CD4-positive, alpha-beta memory T cell (primary cell): ENCODE results near the gene PGGT1B. TPM values are rescaled to one million over a fixed set of nuclear protein-coding genes. Genes with fewer than 3 reads are reported as not detected.
"Not testable (repeated sequence)": the region's sequence is repeated elsewhere in the genome, so short reads cannot be mapped to it uniquely, and the experiment has no call there.

Source experiments
- CTCF ChIA-PET: fragments of 350-600 bp; sonication (Branson Sonifier 250); formaldehyde crosslinking; loops from one replicate; lab custom pipeline; 2021; ENCODE audit warnings: inconsistent platforms; ENCODE audit not compliant: partially characterized antibody; lab: Charles Lee
- POLR2A ChIA-PET: fragments of 350-600 bp; sonication (Branson Sonifier 250); formaldehyde crosslinking; loops from one replicate; lab custom pipeline; 2021; ENCODE audit not compliant: partially characterized antibody; lab: Charles Lee
- DNase-seq, 5 donors: peaks; one replicate each; pipeline versions ENCODE4 v3.0.0 to v3.0.0-alpha.2; 2020 to 2022; ENCODE audit warnings: mixed read lengths in 1 of 5
- H3K27ac ChIP-seq: one replicate; pipeline ENCODE4 v1.7.0; 2013; ENCODE audit warnings: low read depth, low read length
- H3K27me3 ChIP-seq: 2 replicates; pipeline ENCODE4 v1.7.0; 2013; ENCODE audit warnings: mild to moderate bottlenecking, low read length, moderate library complexity; ENCODE audit not compliant: insufficient read depth
- H3K36me3 ChIP-seq: 2 replicates; pipeline ENCODE4 v1.7.0; 2013; ENCODE audit warnings: mild to moderate bottlenecking, low read length, moderate library complexity; ENCODE audit not compliant: insufficient read depth
- H3K4me1 ChIP-seq: 2 replicates; pipeline ENCODE4 v1.7.0; 2013; ENCODE audit warnings: mild to moderate bottlenecking, low read length, moderate library complexity; ENCODE audit not compliant: insufficient read depth
- H3K4me3 ChIP-seq, 2 donors: one replicate each; pipeline ENCODE4 v1.7.0; 2013; ENCODE audit warnings: low read length in 2 of 2, mild to moderate bottlenecking in 1 of 2
- H3K9me3 ChIP-seq, 2 donors: one replicate each; pipeline ENCODE4 v1.7.0; 2013; ENCODE audit warnings: low read length in 2 of 2, control low read depth in 1 of 2; ENCODE audit not compliant: control insufficient read depth in 1 of 2
- H3K27ac Mint-ChIP-seq, 7 donors: one replicate each; pipeline ENCODE4 v1.8.0; 2020 to 2021; ENCODE audit warnings: mixed read lengths in 7 of 7, mild to moderate bottlenecking in 6 of 7, inconsistent platforms in 3 of 7, moderate library complexity in 3 of 7
- H3K27me3 Mint-ChIP-seq, 2 donors: one replicate each; pipeline ENCODE4 v1.8.0; 2020 to 2021; ENCODE audit warnings: mixed read lengths in 2 of 2
- H3K36me3 Mint-ChIP-seq, 2 donors: one replicate each; pipeline ENCODE4 v1.8.0; 2020 to 2021; ENCODE audit warnings: mixed read lengths in 2 of 2, inconsistent platforms in 1 of 2, mild to moderate bottlenecking in 1 of 2
- H3K4me1 Mint-ChIP-seq, 4 donors: one replicate each; pipeline ENCODE4 v1.8.0; 2020 to 2021; ENCODE audit warnings: mixed read lengths in 4 of 4, mild to moderate bottlenecking in 1 of 4
- H3K4me3 Mint-ChIP-seq, 8 donors: one replicate each; pipeline ENCODE4 v1.8.0; 2020 to 2021; ENCODE audit warnings: mixed read lengths in 8 of 8, mild to moderate bottlenecking in 7 of 8, moderate library complexity in 6 of 8, inconsistent platforms in 3 of 8
- H3K9me3 Mint-ChIP-seq, 8 donors: one replicate each; pipeline ENCODE4 v1.8.0; 2020 to 2021; ENCODE audit warnings: mixed read lengths in 8 of 8, mild to moderate bottlenecking in 5 of 8, inconsistent platforms in 3 of 8, moderate library complexity in 1 of 8
- intact Hi-C: fragments of 100-400 bp; cut with micrococcal nuclease; formaldehyde crosslinking; loops from one replicate; pipeline ENCODE4 v1.15.1; 2023
- polyA plus RNA-seq, 2 donors: library from polyadenylated mRNA; unstranded; fragments of 300-500 nt; fragmentation: Illumina TruSeq; gene quantifications; one replicate each; pipeline ENCODE4 v1.2.3, GENCODE V29; 2021
- total RNA-seq, 2 experiments: library from RNA; stranded (reverse); gene quantifications; one replicate each; pipeline ENCODE4 v1.2.3, GENCODE V29; 2021

PGGT1B gene
- total and polyA plus RNA-seq, 4 experiments from 2014 or later: 13.7 to 42.4 (median 28.7) TPM

GRCh38 chr5:115263078-115263380, 352 bp upstream of the PGGT1B start:
- intact Hi-C loops: loop anchor here (2.0 kb wide), 3 partner anchors 34 to 362 kb away; partner anchors contain the start of genes CCDC112 and FEM1C
- Mint-ChIP-seq H3K36me3 (peaks cover 0 to 19% of the 10 kb centered on the region in 2 donors), H3K4me1 (peaks cover 34 to 49% (median 41%) of the 10 kb centered on the region in 4 donors), H3K9me3 (no peaks in the 10 kb centered on the region), H3K27ac (peak overlapping the region; percentile 85 to 98 (median 95)), H3K4me3 (peak overlapping the region; percentile 87 to 98 (median 98)), H3K27me3 (no peaks in the 10 kb centered on the region)
- peak overlapping the region; percentile 55 to 80 for H3K4me3 ChIP-seq
- H3K27ac ChIP-seq: peak overlapping the region; percentile 77
- H3K4me1 ChIP-seq: peaks cover 45% of the 10 kb centered on the region
- H3K36me3 ChIP-seq: no peaks in the 10 kb centered on the region
- ChIA-PET CTCF (interaction anchor here (1.0 to 2.7 kb wide), 2 partner anchors 17 to 311 kb away, joined by 4 to 9 read pairs; no protein-coding TSS in a partner anchor), POLR2A (interaction anchor here (1.0 to 3.0 kb wide), 3 partner anchors 9 to 281 kb away, joined by 4 to 23 read pairs (median 19); partner anchors contain the start of genes CCDC112 and FEM1C)
- H3K9me3 ChIP-seq: no peaks in the 10 kb centered on the region
- H3K27me3 ChIP-seq: no peaks in the 10 kb centered on the region
- DNase-seq: no peak

DNA sequence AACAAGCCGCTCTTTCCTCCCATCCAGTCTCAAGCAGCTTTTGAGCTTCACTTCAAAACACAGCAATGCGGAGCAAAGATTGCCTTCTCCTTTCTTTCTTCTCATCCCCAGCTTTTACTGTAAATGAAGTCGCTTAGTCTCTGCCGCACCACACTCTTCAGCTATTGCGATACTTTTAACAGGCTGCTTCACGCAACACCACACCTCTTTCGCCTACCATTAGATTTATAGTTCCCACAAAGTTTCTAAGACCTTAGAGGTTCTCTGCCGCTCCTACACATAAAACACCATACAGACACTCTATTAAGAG, 711 bp downstream of the PGGT1B start:
- CTCF ChIA-PET: interaction anchor here (1.7 to 2.7 kb wide), 2 partner anchors 15 to 312 kb away, joined by 5 to 9 read pairs; no protein-coding TSS in a partner anchor
- DNase-seq: no peak
- intact Hi-C loops: loop anchor here (1.0 to 2.0 kb wide), 4 partner anchors 35 to 579 kb away; partner anchors contain the start of genes AP3S1, ATG12, CCDC112 and FEM1C

GRCh38 chr5:115260248-115260647, 2.4 kb downstream of the PGGT1B start:
- CTCF ChIA-PET: no interaction called here
- POLR2A ChIA-PET: no interaction called here
- intact Hi-C loops: no loop called here
- DNase-seq: no peak
- no peaks in the 10 kb centered on the region for H3K27me3 ChIP-seq
- no peaks in the 10 kb centered on the region for H3K9me3 ChIP-seq
- peaks cover 58% of the 10 kb centered on the region for H3K4me1 ChIP-seq
- H3K36me3 ChIP-seq: no peaks in the 10 kb centered on the region
- H3K27ac ChIP-seq: no peak overlapping the region
- peaks cover 12 to 31% of the 10 kb centered on the region in 2 donors for H3K36me3 Mint-ChIP-seq
- no peak overlapping the region for H3K27ac Mint-ChIP-seq
- H3K9me3 Mint-ChIP-seq: no peaks in the 10 kb centered on the region
- no peak overlapping the region for H3K4me3 ChIP-seq
- H3K4me1 Mint-ChIP-seq: peaks cover 53 to 72% (median 63%) of the 10 kb centered on the region in 4 donors
- peak overlapping the region in 4 of 8 donors; percentile 16 to 76 (median 24) for H3K4me3 Mint-ChIP-seq
- H3K27me3 Mint-ChIP-seq: no peaks in the 10 kb centered on the region

More for the DNA sequence above, 711 bp downstream of the PGGT1B start:
- POLR2A ChIA-PET: interaction anchor here (0.9 to 3.0 kb wide), 3 partner anchors 11 to 282 kb away, joined by 5 to 23 read pairs (median 19); partner anchors contain the start of genes CCDC112 and FEM1C
- peak overlapping the region; percentile 87 to 98 (median 98) for H3K4me3 Mint-ChIP-seq
- H3K4me3 ChIP-seq: peak overlapping the region; percentile 55 to 80
- H3K36me3 Mint-ChIP-seq: peaks cover under 1 to 21% of the 10 kb centered on the region in 2 donors
- no peaks in the 10 kb centered on the region for H3K9me3 Mint-ChIP-seq
- no peaks in the 10 kb centered on the region for H3K27me3 ChIP-seq
- peak overlapping the region; percentile 77 for H3K27ac ChIP-seq
- peaks cover 38 to 55% (median 46%) of the 10 kb centered on the region in 4 donors for H3K4me1 Mint-ChIP-seq
- peak overlapping the region; percentile 85 to 98 (median 95) for H3K27ac Mint-ChIP-seq
- H3K27me3 Mint-ChIP-seq: no peaks in the 10 kb centered on the region
- peaks cover 45% of the 10 kb centered on the region for H3K4me1 ChIP-seq
- no peaks in the 10 kb centered on the region for H3K9me3 ChIP-seq
- H3K36me3 ChIP-seq: no peaks in the 10 kb centered on the region

- Histone ChIP-seq H3K4me3 (no peak overlapping the region), H3K36me3 (no peaks in the 10 kb centered on the region), H3K27ac (no peak overlapping the region), H3K4me1 (peaks cover 58% of the 10 kb centered on the region), H3K27me3 (no peaks in the 10 kb centered on the region), H3K9me3 (no peaks in the 10 kb centered on the region)
- Mint-ChIP-seq H3K27me3 (no peaks in the 10 kb centered on the region), H3K36me3 (peaks cover 14 to 28% of the 10 kb centered on the region in 2 donors), H3K9me3 (no peaks in the 10 kb centered on the region), H3K27ac (peak overlapping the region in 1 of 7 donors; percentile 26), H3K4me3 (peak overlapping the region in 2 of 8 donors; percentile 0 to 58), H3K4me1 (peaks cover 61 to 82% (median 72%) of the 10 kb centered on the region in 4 donors)
- no peak for DNase-seq
- CTCF ChIA-PET: interaction anchor here (1.4 kb wide), 1 partner anchor 11 kb away, joined by 3 read pairs; no protein-coding TSS in a partner anchor
- intact Hi-C loops: no loop called here
- POLR2A ChIA-PET: no interaction called here
Measured at GRCh38 chr5:115257981-115258380, 4.7 kb downstream of the PGGT1B start.

- H3K27ac ChIP-seq, H3K27me3 Mint-ChIP-seq, H3K4me3 ChIP-seq, H3K27me3 ChIP-seq, DNase-seq, H3K4me3 Mint-ChIP-seq, CTCF ChIA-PET, H3K36me3 ChIP-seq, H3K4me1 ChIP-seq, H3K9me3 Mint-ChIP-seq, POLR2A ChIA-PET, H3K9me3 ChIP-seq, intact Hi-C loops: not testable (repeated sequence)
- H3K4me1 Mint-ChIP-seq: peaks cover 11 to 33% (median 23%) of the 10 kb centered on the region in 4 donors
- peak overlapping the region in 3 of 7 donors; percentile 1 to 89 (median 12) for H3K27ac Mint-ChIP-seq
- H3K36me3 Mint-ChIP-seq: peaks cover 24 to 27% of the 10 kb centered on the region in 2 donors
Measured at GRCh38 chr5:115249379-115249778, 13.3 kb downstream of the PGGT1B start.

- intact Hi-C loops: loop anchor here (1.0 kb wide), 2 partner anchors 148 to 1634 kb away; no protein-coding TSS in a partner anchor
- no peaks in the 10 kb centered on the region for H3K27me3 ChIP-seq
- DNase-seq: peak in 4 of 5 donors; percentile 27 to 40 (median 28)
- no peaks in the 10 kb centered on the region for H3K4me1 ChIP-seq
- POLR2A ChIA-PET: no interaction called here
- H3K27ac ChIP-seq: no peak overlapping the region
- H3K4me1 Mint-ChIP-seq: peaks cover 10 to 36% (median 21%) of the 10 kb centered on the region in 4 donors
- CTCF ChIA-PET: interaction anchor here (0.7 to 2.7 kb wide), 12 partner anchors 8 to 1644 kb away, joined by 3 to 15 read pairs (median 4); partner anchors contain the start of gene CCDC112
- H3K4me3 Mint-ChIP-seq: no peak overlapping the region
- no peak overlapping the region for H3K27ac Mint-ChIP-seq
- H3K9me3 ChIP-seq: no peaks in the 10 kb centered on the region
- peaks cover 28 to 36% of the 10 kb centered on the region in 2 donors for H3K36me3 Mint-ChIP-seq
- H3K27me3 Mint-ChIP-seq: no peaks in the 10 kb centered on the region
- no peaks in the 10 kb centered on the region for H3K9me3 Mint-ChIP-seq
- H3K4me3 ChIP-seq: no peak overlapping the region
- H3K36me3 ChIP-seq: peaks cover 7% of the 10 kb centered on the region
Measured at GRCh38 chr5:115246361-115246991, 16.2 kb downstream of the PGGT1B start.

- no peak for DNase-seq
- no peaks in the 10 kb centered on the region for H3K9me3 Mint-ChIP-seq
- Histone ChIP-seq H3K36me3 (peaks cover 28% of the 10 kb centered on the region), H3K9me3 (no peaks in the 10 kb centered on the region), H3K4me3 (no peak overlapping the region), H3K27me3 (no peaks in the 10 kb centered on the region), H3K27ac (no peak overlapping the region), H3K4me1 (no peaks in the 10 kb centered on the region)
- intact Hi-C loops: no loop called here
- no peaks in the 10 kb centered on the region for H3K27me3 Mint-ChIP-seq
- H3K27ac Mint-ChIP-seq: no peak overlapping the region
- H3K36me3 Mint-ChIP-seq: peaks cover 30 to 41% of the 10 kb centered on the region in 2 donors
- POLR2A ChIA-PET: no interaction called here
- H3K4me3 Mint-ChIP-seq: no peak overlapping the region
- CTCF ChIA-PET: interaction anchor here (1.0 to 1.1 kb wide), 2 partner anchors 26 to 146 kb away, joined by 3 read pairs; no protein-coding TSS in a partner anchor
- H3K4me1 Mint-ChIP-seq: peaks cover 6 to 18% (median 10%) of the 10 kb centered on the region in 4 donors
Measured at GRCh38 chr5:115243412-115243811, 19.3 kb downstream of the PGGT1B start.
